Measurements from ENCODE around the gene SPATA20.

DNA sequence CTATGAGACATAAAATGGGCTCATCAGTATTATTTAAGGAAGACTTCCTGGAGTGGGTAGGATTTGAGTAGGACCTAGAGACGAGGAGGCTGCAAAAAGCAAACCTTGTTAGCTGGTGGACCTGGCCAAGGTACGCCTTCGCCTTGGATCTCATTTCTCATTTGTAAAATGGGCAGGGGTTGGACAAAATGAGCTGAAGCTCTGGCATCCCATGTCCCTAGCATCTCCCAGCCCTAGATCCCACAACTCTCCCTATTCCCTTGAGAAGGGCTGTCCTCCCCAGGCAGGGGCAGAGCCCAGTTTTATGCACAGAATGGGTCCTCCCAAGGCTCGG, 306 bp upstream of the SPATA20 start:
- TF ChIP-seq, protein P1, sequence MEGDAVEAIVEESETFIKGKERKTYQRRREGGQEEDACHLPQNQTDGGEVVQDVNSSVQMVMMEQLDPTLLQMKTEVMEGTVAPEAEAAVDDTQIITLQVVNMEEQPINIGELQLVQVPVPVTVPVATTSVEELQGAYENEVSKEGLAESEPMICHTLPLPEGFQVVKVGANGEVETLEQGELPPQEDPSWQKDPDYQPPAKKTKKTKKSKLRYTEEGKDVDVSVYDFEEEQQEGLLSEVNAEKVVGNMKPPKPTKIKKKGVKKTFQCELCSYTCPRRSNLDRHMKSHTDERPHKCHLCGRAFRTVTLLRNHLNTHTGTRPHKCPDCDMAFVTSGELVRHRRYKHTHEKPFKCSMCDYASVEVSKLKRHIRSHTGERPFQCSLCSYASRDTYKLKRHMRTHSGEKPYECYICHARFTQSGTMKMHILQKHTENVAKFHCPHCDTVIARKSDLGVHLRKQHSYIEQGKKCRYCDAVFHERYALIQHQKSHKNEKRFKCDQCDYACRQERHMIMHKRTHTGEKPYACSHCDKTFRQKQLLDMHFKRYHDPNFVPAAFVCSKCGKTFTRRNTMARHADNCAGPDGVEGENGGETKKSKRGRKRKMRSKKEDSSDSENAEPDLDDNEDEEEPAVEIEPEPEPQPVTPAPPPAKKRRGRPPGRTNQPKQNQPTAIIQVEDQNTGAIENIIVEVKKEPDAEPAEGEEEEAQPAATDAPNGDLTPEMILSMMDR (IDR thresholded peaks at IDR 0.05): no peak
- TF ChIP-seq POLR2A (IDR thresholded peaks at IDR 0.05): no peak
